Naive thymus-derived CD4-positive, alpha-beta T cell (primary cell): ENCODE measurements around the gene ZBTB33. TPM values are rescaled to one million over a fixed set of nuclear protein-coding genes. Genes with fewer than 3 reads are reported as not detected.
A peak's percentile ranks its signal among the peaks of the same experiment; 100 is the strongest.

Source experiments
- ATAC-seq: fragments of 150-1000 bp; cut with Tn5 transposase; 2 replicates; pipeline ENCODE4 v1.10.0; 2021; ENCODE audit warnings: mild to moderate bottlenecking, moderate library complexity
- CTCF ChIA-PET: fragments of 350-600 bp; sonication (Branson Sonifier 250); formaldehyde crosslinking; loops from one replicate; lab custom pipeline; 2021; ENCODE audit warnings: antibody characterized with exemption; lab: Charles Lee
- POLR2A ChIA-PET: fragments of 350-600 bp; sonication (Branson Sonifier 250); formaldehyde crosslinking; loops from one replicate; lab custom pipeline; 2021; ENCODE audit warnings: antibody characterized with exemption, inconsistent platforms; lab: Charles Lee
- DNase-seq, 9 donors: peaks; one replicate each; pipeline versions ENCODE4 v3.0.0 to v3.0.0-alpha.2; 2020 to 2022; ENCODE audit warnings: mixed read lengths in 1 of 9
- H3K27ac ChIP-seq: one replicate; pipeline ENCODE4 v1.7.0; 2013; ENCODE audit warnings: mild to moderate bottlenecking, low read depth, low read length, moderate library complexity
- H3K27me3 ChIP-seq, 2 donors: one replicate each; pipeline ENCODE4 v1.7.0; 2013; ENCODE audit warnings: low read length in 2 of 2, mild to moderate bottlenecking in 2 of 2, moderate library complexity in 2 of 2; ENCODE audit not compliant: control insufficient read depth in 2 of 2, insufficient read depth in 2 of 2
- H3K36me3 ChIP-seq, 3 experiments: 1 replicate in 2 of 3; 2 replicates in 1 of 3; pipeline ENCODE4 v1.7.0; 2013; ENCODE audit warnings: low read length in 3 of 3, mild to moderate bottlenecking in 3 of 3, moderate library complexity in 1 of 3; ENCODE audit not compliant: insufficient read depth in 3 of 3, control insufficient read depth in 2 of 3
- H3K4me1 ChIP-seq, 2 donors: one replicate each; pipeline ENCODE4 v1.7.0; 2013; ENCODE audit warnings: low read length in 2 of 2, mild to moderate bottlenecking in 2 of 2, moderate library complexity in 1 of 2; ENCODE audit not compliant: control insufficient read depth in 2 of 2, insufficient read depth in 2 of 2
- H3K4me3 ChIP-seq: 2 replicates; pipeline ENCODE4 v1.7.0; 2013; ENCODE audit warnings: mild to moderate bottlenecking, low read length
- H3K9me3 ChIP-seq, 3 experiments: 1 replicate in 2 of 3; 2 replicates in 1 of 3; pipeline ENCODE4 v1.7.0; 2013; ENCODE audit warnings: low read length in 3 of 3; ENCODE audit not compliant: control insufficient read depth in 2 of 3
- H3K27ac Mint-ChIP-seq, 9 donors: one replicate each; pipeline ENCODE4 v1.8.0; 2020 to 2022; ENCODE audit warnings: mixed read lengths in 9 of 9, mild to moderate bottlenecking in 8 of 9, moderate library complexity in 5 of 9, inconsistent platforms in 2 of 9
- H3K27me3 Mint-ChIP-seq, 5 donors: one replicate each; pipeline ENCODE4 v1.8.0; 2021 to 2022; ENCODE audit warnings: mixed read lengths in 5 of 5, mild to moderate bottlenecking in 1 of 5
- H3K36me3 Mint-ChIP-seq, 5 donors: one replicate each; pipeline ENCODE4 v1.8.0; 2020 to 2022; ENCODE audit warnings: mixed read lengths in 5 of 5, mild to moderate bottlenecking in 3 of 5, inconsistent platforms in 1 of 5
- H3K4me1 Mint-ChIP-seq, 7 donors: one replicate each; pipeline ENCODE4 v1.8.0; 2020 to 2022; ENCODE audit warnings: mixed read lengths in 7 of 7, mild to moderate bottlenecking in 3 of 7, inconsistent platforms in 1 of 7
- H3K4me3 Mint-ChIP-seq, 10 donors: one replicate each; pipeline ENCODE4 v1.8.0; 2020 to 2022; ENCODE audit warnings: mild to moderate bottlenecking in 10 of 10, mixed read lengths in 10 of 10, moderate library complexity in 6 of 10, inconsistent platforms in 2 of 10
- H3K9me3 Mint-ChIP-seq, 11 donors: one replicate each; pipeline ENCODE4 v1.8.0; 2020 to 2022; ENCODE audit warnings: mixed read lengths in 11 of 11, mild to moderate bottlenecking in 4 of 11, inconsistent platforms in 1 of 11, moderate library complexity in 1 of 11
- intact Hi-C, 2 donors: fragments of 100-400 bp; cut with micrococcal nuclease; formaldehyde crosslinking; loops; one replicate each; pipeline ENCODE4 v1.15.1; 2023
- polyA plus RNA-seq, 2 donors: library from polyadenylated mRNA; unstranded; fragments of 300-500 nt; fragmentation: Illumina TruSeq; gene quantifications; one replicate each; pipeline ENCODE4 v1.2.3, GENCODE V29; 2021
- total RNA-seq, 6 experiments: library from RNA in 5 of 6; stranded (reverse) in 5 of 6; gene quantifications; 1 replicate in 5 of 6; 2 replicates in 1 of 6; pipeline ENCODE4 v1.2.3 and lab custom pipeline; 2021 to 2026

ZBTB33 gene
- total and polyA plus RNA-seq, 7 experiments from 2014 or later: 13.7 to 30.7 (median 24.6) TPM

DNA sequence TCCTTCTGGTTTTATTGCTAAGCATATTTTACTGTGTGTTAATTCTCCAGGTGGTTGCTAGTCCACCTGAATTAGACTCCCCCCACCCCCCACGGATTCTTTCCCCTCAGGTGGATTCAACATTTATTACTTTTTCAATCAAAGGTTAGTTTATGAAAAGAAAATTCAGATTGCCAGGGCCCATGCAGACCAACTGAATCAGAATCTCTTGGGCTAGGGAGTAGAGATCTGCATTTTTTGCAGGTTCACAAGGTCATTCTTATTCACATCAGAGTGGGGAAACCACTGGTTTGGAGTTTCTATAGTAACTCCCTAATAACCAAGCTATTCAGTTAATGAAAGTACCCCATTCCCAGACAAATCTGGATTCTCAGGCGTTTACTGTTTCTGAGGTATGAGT lies 50.9 kb downstream of the ZBTB33 start:
- Mint-ChIP-seq H3K27ac (no peak overlapping the region), H3K4me1 (peaks cover 6 to 17% (median 11%) of the 10 kb centered on the region in 7 donors), H3K9me3 (no peaks in the 10 kb centered on the region), H3K36me3 (no peaks in the 10 kb centered on the region), H3K4me3 (no peak overlapping the region), H3K27me3 (peaks cover 0 to 11% (median 0%) of the 10 kb centered on the region in 5 donors)
- Histone ChIP-seq H3K4me1 (peaks cover 10 to 20% of the 10 kb centered on the region in 2 donors), H3K36me3 (no peaks in the 10 kb centered on the region), H3K9me3 (no peaks in the 10 kb centered on the region), H3K27ac (no peak overlapping the region), H3K4me3 (no peak overlapping the region), H3K27me3 (no peaks in the 10 kb centered on the region)
- DNase-seq (no peak), ATAC-seq (no peak)
- CTCF ChIA-PET: interaction anchor here (1.2 to 1.7 kb wide), 2 partner anchors 17 to 50 kb away, joined by 3 to 5 read pairs; no protein-coding TSS in a partner anchor
- POLR2A ChIA-PET: interaction anchor here (0.9 kb wide), 1 partner anchor 54 kb away, joined by 3 read pairs; no protein-coding TSS in a partner anchor
- intact Hi-C loops: no loop called here

DNA sequence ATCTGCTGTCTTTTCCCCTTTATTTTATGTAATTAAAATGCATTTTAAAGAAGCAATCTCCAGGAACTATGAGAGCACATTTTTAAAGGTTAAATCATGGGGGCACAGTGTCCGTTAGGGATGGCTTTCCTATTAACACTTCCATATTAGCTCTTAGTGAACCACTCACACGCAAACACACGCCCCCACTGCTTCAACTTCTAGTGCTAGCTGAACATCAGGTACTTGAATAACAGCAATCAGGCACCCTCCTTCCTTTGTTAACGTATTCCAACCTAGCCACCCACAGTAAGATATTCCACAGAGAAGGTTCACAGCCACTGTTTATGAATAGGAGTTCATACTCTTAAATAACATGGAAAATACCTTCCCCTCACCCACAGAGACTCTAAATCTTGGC lies 51.3 kb downstream of the ZBTB33 start:
- peaks cover 6 to 21% (median 11%) of the 10 kb centered on the region in 7 donors for H3K4me1 Mint-ChIP-seq
- ATAC-seq: no peak
- H3K27me3 ChIP-seq: no peaks in the 10 kb centered on the region
- ChIA-PET CTCF (interaction anchor here (1.2 to 1.7 kb wide), 2 partner anchors 16 to 50 kb away, joined by 3 to 5 read pairs; no protein-coding TSS in a partner anchor), POLR2A (interaction anchor here (0.9 to 1.3 kb wide), 3 partner anchors 51 to 64 kb away, joined by 3 to 4 read pairs (median 4); partner anchors contain the start of gene ZBTB33)
- no peaks in the 10 kb centered on the region for H3K9me3 ChIP-seq
- no peaks in the 10 kb centered on the region for H3K9me3 Mint-ChIP-seq
- no peak overlapping the region for H3K27ac ChIP-seq
- peaks cover 0 to 16% (median 0%) of the 10 kb centered on the region in 5 donors for H3K27me3 Mint-ChIP-seq
- peak overlapping the region in 5 of 10 donors; percentile 3 to 59 (median 25) for H3K4me3 Mint-ChIP-seq
- H3K27ac Mint-ChIP-seq: peak overlapping the region in 2 of 9 donors; percentile 43 to 48
- DNase-seq: no peak
- H3K36me3 ChIP-seq: no peaks in the 10 kb centered on the region
- H3K4me1 ChIP-seq: peaks cover 10 to 20% of the 10 kb centered on the region in 2 donors
- H3K4me3 ChIP-seq: no peak overlapping the region
- intact Hi-C loops: no loop called here
- H3K36me3 Mint-ChIP-seq: no peaks in the 10 kb centered on the region

DNA sequence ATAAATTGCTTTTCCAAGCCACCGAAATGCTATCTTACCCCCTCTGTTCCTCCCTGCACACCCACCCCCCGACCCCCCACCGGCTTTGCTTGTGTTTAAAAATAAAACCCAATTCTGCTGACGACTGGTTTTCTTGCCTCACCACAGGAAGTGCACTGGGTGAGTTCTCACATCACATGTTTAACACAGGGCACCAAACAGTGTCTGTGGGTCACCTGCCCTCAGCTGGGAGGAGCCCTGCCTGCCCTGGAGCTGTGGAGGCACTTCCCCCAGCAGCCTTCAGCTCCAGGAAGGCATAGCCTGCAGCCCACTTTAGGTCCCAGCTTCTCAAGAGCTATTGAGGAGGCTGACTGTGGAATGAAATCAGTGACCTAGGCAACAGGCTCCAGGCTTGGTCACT lies 51.8 kb downstream of the ZBTB33 start:
- Histone ChIP-seq H3K27me3 (no peaks in the 10 kb centered on the region), H3K4me1 (peaks cover 10 to 20% of the 10 kb centered on the region in 2 donors), H3K9me3 (no peaks in the 10 kb centered on the region), H3K27ac (no peak overlapping the region), H3K36me3 (no peaks in the 10 kb centered on the region), H3K4me3 (no peak overlapping the region)
- ChIA-PET CTCF (interaction anchor here (1.7 kb wide), 1 partner anchor 51 kb away, joined by 3 read pairs; no protein-coding TSS in a partner anchor), POLR2A (interaction anchor here (0.5 to 1.3 kb wide), 4 partner anchors 52 to 76 kb away, joined by 3 to 4 read pairs (median 4); partner anchors contain the start of gene ZBTB33)
- peak overlapping the region in 2 of 9 donors; percentile 43 to 48 for H3K27ac Mint-ChIP-seq
- H3K27me3 Mint-ChIP-seq: peaks cover 0 to 19% (median 0%) of the 10 kb centered on the region in 5 donors
- H3K4me1 Mint-ChIP-seq: peaks cover 6 to 23% (median 11%) of the 10 kb centered on the region in 7 donors
- H3K9me3 Mint-ChIP-seq: no peaks in the 10 kb centered on the region
- peak; percentile 97 for ATAC-seq
- H3K4me3 Mint-ChIP-seq: peak overlapping the region in 7 of 10 donors; percentile 3 to 59 (median 37)
- intact Hi-C loops: no loop called here
- peak in 4 of 9 donors; percentile 6 to 18 (median 14) for DNase-seq
- H3K36me3 Mint-ChIP-seq: no peaks in the 10 kb centered on the region

DNA sequence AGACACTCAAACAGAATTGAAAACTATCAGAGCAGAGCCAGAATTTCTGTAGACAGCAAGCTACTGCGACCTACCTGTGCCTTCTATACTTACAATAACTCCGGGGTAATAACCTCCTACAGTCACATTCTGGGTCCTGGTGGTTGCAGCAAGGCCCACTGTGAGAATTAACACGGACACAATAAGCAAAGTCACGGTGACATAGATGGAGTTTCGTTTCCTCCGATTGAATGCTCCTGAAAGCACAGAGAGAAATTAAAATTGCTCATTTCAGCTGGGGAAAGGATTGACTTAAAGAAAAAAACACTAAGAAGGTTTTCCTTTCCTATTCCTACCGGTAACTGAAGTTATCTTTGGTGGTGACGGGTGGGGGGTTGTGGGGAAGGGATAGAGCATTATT lies 53.6 kb downstream of the ZBTB33 start:
- H3K4me1 Mint-ChIP-seq: peaks cover 7 to 30% (median 12%) of the 10 kb centered on the region in 7 donors

DNA sequence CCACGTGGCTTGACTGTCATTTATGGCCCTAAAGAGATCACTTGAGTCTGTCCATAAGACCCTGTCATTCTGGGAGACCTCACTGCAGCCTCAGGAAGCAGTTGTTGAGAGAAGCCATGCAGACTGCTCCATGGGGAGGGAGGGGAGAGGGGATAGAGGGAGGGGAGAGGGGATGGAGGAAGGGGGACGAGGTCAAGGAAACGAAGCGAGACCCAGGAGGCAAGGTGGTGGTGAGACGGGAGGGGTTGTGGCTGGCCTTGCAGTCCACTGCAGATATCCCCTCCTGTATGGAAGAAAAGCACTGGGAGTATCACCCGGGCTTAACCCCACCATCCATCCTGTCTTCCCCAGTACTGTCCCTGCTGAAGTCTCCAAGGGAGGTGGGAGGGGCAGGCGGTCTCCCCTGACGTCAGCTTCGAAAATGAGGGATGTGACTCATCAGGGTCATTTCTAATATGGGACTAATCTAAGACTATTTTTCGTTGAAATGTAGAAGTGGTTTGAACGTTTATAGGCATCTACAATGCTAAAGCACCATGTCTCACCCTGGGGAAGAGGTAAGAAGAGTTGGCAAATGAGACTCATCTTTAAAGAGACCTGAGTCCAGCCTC lies 55.0 kb downstream of the ZBTB33 start:
- Mint-ChIP-seq H3K36me3 (no peaks in the 10 kb centered on the region), H3K4me1 (peaks cover 14 to 43% (median 22%) of the 10 kb centered on the region in 7 donors), H3K27me3 (peaks cover 10 to 49% (median 21%) of the 10 kb centered on the region in 5 donors), H3K27ac (peak overlapping the region in 1 of 9 donors; percentile 42), H3K9me3 (peaks cover 0 to 3% (median 0%) of the 10 kb centered on the region in 11 donors), H3K4me3 (no peak overlapping the region)
- H3K9me3 ChIP-seq: no peaks in the 10 kb centered on the region
- DNase-seq (no peak), ATAC-seq (no peak)
- H3K4me3 ChIP-seq: no peak overlapping the region
- ChIA-PET CTCF (no interaction called here), POLR2A (no interaction called here)
- no peaks in the 10 kb centered on the region for H3K36me3 ChIP-seq
- peaks cover 10 to 22% of the 10 kb centered on the region in 2 donors for H3K4me1 ChIP-seq
- no peak overlapping the region for H3K27ac ChIP-seq
- intact Hi-C loops: loop anchor here in 1 of 2 donors (5.0 kb wide), 1 partner anchor 162 kb away; the partner anchor contains the start of gene LAMP2
- peaks cover 0 to 3% of the 10 kb centered on the region in 2 donors for H3K27me3 ChIP-seq

More for the DNA sequence above, 53.6 kb downstream of the ZBTB33 start:
- Mint-ChIP-seq H3K4me3 (no peak overlapping the region), H3K36me3 (no peaks in the 10 kb centered on the region), H3K27me3 (peaks cover under 1 to 36% (median 10%) of the 10 kb centered on the region in 5 donors), H3K9me3 (peaks cover 0 to 1% (median 0%) of the 10 kb centered on the region in 11 donors), H3K27ac (no peak overlapping the region)
- POLR2A ChIA-PET: interaction anchor here (1.0 kb wide), 1 partner anchor 8 kb away, joined by 4 read pairs; no protein-coding TSS in a partner anchor
- intact Hi-C loops: no loop called here
- DNase-seq: no peak
- Histone ChIP-seq H3K4me1 (peaks cover 10 to 20% of the 10 kb centered on the region in 2 donors), H3K9me3 (no peaks in the 10 kb centered on the region), H3K4me3 (no peak overlapping the region), H3K36me3 (no peaks in the 10 kb centered on the region), H3K27me3 (peaks cover 0 to 3% of the 10 kb centered on the region in 2 donors), H3K27ac (no peak overlapping the region)
- CTCF ChIA-PET: no interaction called here
- no peak for ATAC-seq

DNA sequence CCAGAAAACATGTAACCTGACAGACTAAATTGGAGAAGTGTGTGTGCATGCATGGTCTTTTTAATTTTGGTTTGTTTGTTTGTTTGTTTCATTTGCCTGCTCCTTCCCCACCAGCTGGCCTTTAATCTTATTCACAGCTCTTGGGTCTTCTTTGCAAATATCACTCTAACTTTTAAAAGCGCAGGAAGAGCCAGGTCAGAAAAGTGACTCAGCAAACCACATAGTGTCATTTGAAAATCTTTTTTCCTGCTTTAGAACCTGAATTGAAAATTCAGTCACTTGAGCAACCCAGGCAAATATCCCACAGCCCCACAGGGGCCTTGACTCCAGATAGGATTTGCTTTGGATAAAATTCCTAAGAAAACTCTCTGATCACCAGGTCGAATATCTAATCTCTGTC lies 56.0 kb downstream of the ZBTB33 start:
- Mint-ChIP-seq H3K27ac (peak overlapping the region in 1 of 9 donors; percentile 57), H3K9me3 (peaks cover 0 to 3% (median 0%) of the 10 kb centered on the region in 11 donors), H3K36me3 (no peaks in the 10 kb centered on the region), H3K27me3 (peaks cover 10 to 58% (median 21%) of the 10 kb centered on the region in 5 donors), H3K4me1 (peaks cover 14 to 43% (median 23%) of the 10 kb centered on the region in 7 donors), H3K4me3 (no peak overlapping the region)
- ChIA-PET POLR2A (no interaction called here), CTCF (no interaction called here)
- no peak for DNase-seq
- Histone ChIP-seq H3K27me3 (peaks cover 0 to 3% of the 10 kb centered on the region in 2 donors), H3K36me3 (no peaks in the 10 kb centered on the region), H3K4me1 (peaks cover 10 to 20% of the 10 kb centered on the region in 2 donors), H3K9me3 (no peaks in the 10 kb centered on the region), H3K4me3 (no peak overlapping the region), H3K27ac (no peak overlapping the region)
- intact Hi-C loops: loop anchor here in 1 of 2 donors (5.0 kb wide), 1 partner anchor 161 kb away; the partner anchor contains the start of gene LAMP2
- no peak for ATAC-seq
